Measurements from ENCODE around the gene CHADL.

The CHADL gene

DNA sequence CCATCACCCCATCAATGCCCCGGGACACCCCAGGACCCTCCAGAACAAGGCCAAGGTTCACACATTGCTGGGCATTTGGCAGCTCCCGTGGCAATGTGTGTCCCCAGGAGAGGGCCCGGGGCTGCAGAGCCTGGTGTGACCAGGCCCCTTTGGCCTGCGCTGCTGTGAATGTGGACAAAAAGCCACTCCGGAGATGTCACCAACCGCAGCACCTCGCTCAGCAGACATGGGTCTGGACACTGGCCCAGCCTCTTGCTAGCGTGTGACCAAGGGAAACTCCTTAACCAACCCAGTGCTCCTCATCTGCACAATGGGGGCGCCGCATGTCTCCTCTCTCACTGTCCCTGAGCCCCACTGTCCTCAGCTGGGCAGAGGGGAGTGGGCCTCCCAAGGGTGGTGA lies 8.0 kb upstream of the CHADL start:
- Histone ChIP-seq H3K4me2 (ENCODE audit: low read depth, low read length, poor library complexity, severe bottlenecking) (no peak overlapping the region), H3K9ac (ENCODE audit: low read depth, low read length, poor library complexity, severe bottlenecking) (no peak overlapping the region), H3K9me2 (replicated peaks; ENCODE audit: low read depth, low read length) (no peaks in the 10 kb centered on the region), H3K27me3 (ENCODE audit: insufficient read depth, low read length, poor library complexity, severe bottlenecking) (no peaks in the 10 kb centered on the region), H3K4me1 (ENCODE audit: insufficient read depth, low read length, poor library complexity, severe bottlenecking) (no peaks in the 10 kb centered on the region), H2AFZ (ENCODE audit: low read length) (no peak overlapping the region), H3K9me3 (ENCODE audit: insufficient read depth, low read depth, low read length) (no peaks in the 10 kb centered on the region), H4K20me1 (ENCODE audit: insufficient read depth, low read length, poor library complexity, severe bottlenecking) (no peaks in the 10 kb centered on the region), H3F3A (ENCODE audit: low read depth) (no peaks in the 10 kb centered on the region; the same call in 1 of the 2 replicates), H3K4me3 (ENCODE audit: low read length, poor library complexity, severe bottlenecking) (no peak overlapping the region), H3K36me3 (ENCODE audit: insufficient read depth, low read length) (peaks cover 75% of the 10 kb centered on the region; the same call in 1 of the 2 replicates), H3K79me2 (ENCODE audit: insufficient read depth, low read length) (no peaks in the 10 kb centered on the region)
- TF ChIP-seq, protein P1, sequence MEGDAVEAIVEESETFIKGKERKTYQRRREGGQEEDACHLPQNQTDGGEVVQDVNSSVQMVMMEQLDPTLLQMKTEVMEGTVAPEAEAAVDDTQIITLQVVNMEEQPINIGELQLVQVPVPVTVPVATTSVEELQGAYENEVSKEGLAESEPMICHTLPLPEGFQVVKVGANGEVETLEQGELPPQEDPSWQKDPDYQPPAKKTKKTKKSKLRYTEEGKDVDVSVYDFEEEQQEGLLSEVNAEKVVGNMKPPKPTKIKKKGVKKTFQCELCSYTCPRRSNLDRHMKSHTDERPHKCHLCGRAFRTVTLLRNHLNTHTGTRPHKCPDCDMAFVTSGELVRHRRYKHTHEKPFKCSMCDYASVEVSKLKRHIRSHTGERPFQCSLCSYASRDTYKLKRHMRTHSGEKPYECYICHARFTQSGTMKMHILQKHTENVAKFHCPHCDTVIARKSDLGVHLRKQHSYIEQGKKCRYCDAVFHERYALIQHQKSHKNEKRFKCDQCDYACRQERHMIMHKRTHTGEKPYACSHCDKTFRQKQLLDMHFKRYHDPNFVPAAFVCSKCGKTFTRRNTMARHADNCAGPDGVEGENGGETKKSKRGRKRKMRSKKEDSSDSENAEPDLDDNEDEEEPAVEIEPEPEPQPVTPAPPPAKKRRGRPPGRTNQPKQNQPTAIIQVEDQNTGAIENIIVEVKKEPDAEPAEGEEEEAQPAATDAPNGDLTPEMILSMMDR (conservative IDR thresholded peaks at IDR 0.05; ENCODE audit: low read length) = no peak
- TF ChIP-seq EZH2phosphoT487 (IDR thresholded peaks at IDR 0.05; ENCODE audit: borderline replicate concordance) = no peak

DNA sequence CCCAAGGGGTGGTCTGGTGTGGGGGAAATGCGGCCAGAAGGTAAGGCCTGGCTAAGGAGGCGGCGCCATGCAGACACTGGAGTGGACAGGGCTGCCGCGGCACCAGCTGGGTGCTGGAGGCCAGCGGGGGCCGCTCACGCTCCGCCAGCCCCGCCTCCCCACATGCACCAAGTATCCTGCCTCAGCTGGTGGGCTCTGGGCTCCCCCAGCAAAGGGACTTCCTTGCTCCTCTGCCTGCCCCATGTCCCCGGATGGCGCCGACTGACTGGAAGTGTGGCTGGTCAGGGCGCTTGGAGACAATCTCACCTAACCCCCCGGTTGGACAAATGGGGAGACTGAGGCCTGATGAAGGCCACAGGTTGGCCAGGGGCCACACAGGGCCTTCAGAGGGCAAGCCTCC lies 7.6 kb upstream of the CHADL start:
- no peaks in the 10 kb centered on the region for H3K9me3 ChIP-seq (ENCODE audit: insufficient read depth, low read depth, low read length)
- H3K79me2 ChIP-seq (ENCODE audit: insufficient read depth, low read length) = no peaks in the 10 kb centered on the region
- no peaks in the 10 kb centered on the region for H3K9me2 ChIP-seq (replicated peaks; ENCODE audit: low read depth, low read length)
- no peaks in the 10 kb centered on the region for H3K27me3 ChIP-seq (ENCODE audit: insufficient read depth, low read length, poor library complexity, severe bottlenecking)
- TF ChIP-seq, protein P1 (conservative IDR thresholded peaks at IDR 0.05; ENCODE audit: low read length) = no peak
- no peak for TF ChIP-seq EZH2phosphoT487 (IDR thresholded peaks at IDR 0.05; ENCODE audit: borderline replicate concordance)
- H3K9ac ChIP-seq (ENCODE audit: low read depth, low read length, poor library complexity, severe bottlenecking) = no peak overlapping the region
- H3K4me2 ChIP-seq (ENCODE audit: low read depth, low read length, poor library complexity, severe bottlenecking) = no peak overlapping the region
- H4K20me1 ChIP-seq (ENCODE audit: insufficient read depth, low read length, poor library complexity, severe bottlenecking) = no peaks in the 10 kb centered on the region
- no peak overlapping the region for H3K4me3 ChIP-seq (ENCODE audit: low read length, poor library complexity, severe bottlenecking)
- H3F3A ChIP-seq (ENCODE audit: low read depth) = no peaks in the 10 kb centered on the region; the same call in 1 of the 2 replicates
- no peaks in the 10 kb centered on the region for H3K4me1 ChIP-seq (ENCODE audit: insufficient read depth, low read length, poor library complexity, severe bottlenecking)
- H3K36me3 ChIP-seq (ENCODE audit: insufficient read depth, low read length) = peaks cover 70% of the 10 kb centered on the region; the same call in 1 of the 2 replicates
- no peak overlapping the region for H2AFZ ChIP-seq (ENCODE audit: low read length)

DNA sequence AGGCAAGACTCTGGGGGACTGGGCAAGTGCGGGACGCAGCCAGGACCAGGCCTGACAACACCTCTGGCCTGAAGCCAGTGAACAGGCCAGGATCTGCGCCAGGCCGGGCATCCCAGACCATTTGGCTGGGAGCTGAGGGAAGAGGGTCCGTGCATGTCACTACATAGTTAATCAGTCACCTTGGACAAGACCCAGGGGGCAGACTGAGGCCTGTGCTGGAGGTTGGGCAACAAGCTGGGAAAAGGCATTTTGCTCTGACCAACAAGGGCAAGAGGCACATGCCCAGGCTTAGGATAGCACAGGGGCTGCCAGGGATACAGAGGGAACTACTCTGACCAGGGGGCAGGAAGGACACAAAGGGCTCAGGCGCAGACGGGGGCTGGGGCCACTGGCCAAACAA lies 7.0 kb upstream of the CHADL start:
- H3K9me2 ChIP-seq (replicated peaks; ENCODE audit: low read depth, low read length) = no peaks in the 10 kb centered on the region
- H3K4me1 ChIP-seq (ENCODE audit: insufficient read depth, low read length, poor library complexity, severe bottlenecking) = no peaks in the 10 kb centered on the region
- no peak overlapping the region for H3K4me2 ChIP-seq (ENCODE audit: low read depth, low read length, poor library complexity, severe bottlenecking)
- no peak overlapping the region for H3K4me3 ChIP-seq (ENCODE audit: low read length, poor library complexity, severe bottlenecking)
- no peaks in the 10 kb centered on the region for H3K27me3 ChIP-seq (ENCODE audit: insufficient read depth, low read length, poor library complexity, severe bottlenecking)
- no peaks in the 10 kb centered on the region; the same call in 1 of the 2 replicates for H3F3A ChIP-seq (ENCODE audit: low read depth)
- H3K36me3 ChIP-seq (ENCODE audit: insufficient read depth, low read length) = peaks cover 64% of the 10 kb centered on the region; the same call in 1 of the 2 replicates
- no peaks in the 10 kb centered on the region for H3K79me2 ChIP-seq (ENCODE audit: insufficient read depth, low read length)
- no peaks in the 10 kb centered on the region for H4K20me1 ChIP-seq (ENCODE audit: insufficient read depth, low read length, poor library complexity, severe bottlenecking)
- H3K9ac ChIP-seq (ENCODE audit: low read depth, low read length, poor library complexity, severe bottlenecking) = no peak overlapping the region
- H3K9me3 ChIP-seq (ENCODE audit: insufficient read depth, low read depth, low read length) = no peaks in the 10 kb centered on the region
- H2AFZ ChIP-seq (ENCODE audit: low read length) = no peak overlapping the region
- TF ChIP-seq, protein P1 (conservative IDR thresholded peaks at IDR 0.05; ENCODE audit: low read length) = no peak
- no peak for TF ChIP-seq EZH2phosphoT487 (IDR thresholded peaks at IDR 0.05; ENCODE audit: borderline replicate concordance)
